Activated T-cell treated with anti-CD3 and anti-CD28 coated beads, Interleukin-2, amount 50 U/mL, for 24 hours (primary cell): Measurements from ENCODE around the gene LYL1.

Experiments used
- DNase-seq: peaks from one replicate; pipeline ENCODE4 v3.0.0-alpha.2; 2020
- H3K27ac Mint-ChIP-seq: 2 replicates; pipeline ENCODE4 v1.8.0; 2020; ENCODE audit warnings: mild to moderate bottlenecking, mixed read lengths
- H3K27me3 Mint-ChIP-seq: 2 replicates; pipeline ENCODE4 v1.8.0; 2020; ENCODE audit warnings: mixed read lengths
- H3K36me3 Mint-ChIP-seq: 2 replicates; pipeline ENCODE4 v1.8.0; 2020; ENCODE audit warnings: low read depth, mixed read lengths
- H3K4me1 Mint-ChIP-seq: 2 replicates; pipeline ENCODE4 v1.8.0; 2020; ENCODE audit warnings: low read depth, mixed read lengths
- H3K4me3 Mint-ChIP-seq: 2 replicates; pipeline ENCODE4 v1.8.0; 2020; ENCODE audit warnings: mild to moderate bottlenecking, moderate library complexity, mixed read lengths
- H3K9me3 Mint-ChIP-seq: 2 replicates; pipeline ENCODE4 v1.8.0; 2020; ENCODE audit warnings: mixed read lengths

Gene LYL1

DNA sequence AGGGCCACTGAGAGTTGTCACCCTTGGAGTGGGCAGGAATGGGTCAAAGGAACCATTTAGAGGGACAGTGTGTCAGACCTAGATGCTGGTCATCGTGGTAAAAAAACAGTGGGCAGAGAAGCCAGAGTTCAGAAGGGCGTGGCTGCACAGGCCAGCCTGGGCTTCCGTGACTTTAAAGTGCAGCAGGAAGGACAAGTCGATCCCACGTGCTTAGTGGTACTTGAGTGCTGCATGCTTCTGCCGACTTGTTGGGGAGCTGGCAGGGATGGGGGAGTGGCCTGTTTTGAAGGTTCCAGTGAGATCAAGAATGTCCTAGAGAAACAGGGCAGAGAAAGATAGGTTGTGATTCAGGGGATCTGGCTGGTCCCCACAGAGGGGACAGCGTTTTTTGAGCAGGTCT lies 17.0 kb downstream of the LYL1 start:
- no peak overlapping the region for H3K27ac Mint-ChIP-seq
- no peaks in the 10 kb centered on the region for H3K9me3 Mint-ChIP-seq
- no peak for DNase-seq
- H3K36me3 Mint-ChIP-seq, result no peaks in the 10 kb centered on the region
- H3K4me1 Mint-ChIP-seq, result no peaks in the 10 kb centered on the region
- H3K4me3 Mint-ChIP-seq, result no peak overlapping the region
- H3K27me3 Mint-ChIP-seq, result no peaks in the 10 kb centered on the region

DNA sequence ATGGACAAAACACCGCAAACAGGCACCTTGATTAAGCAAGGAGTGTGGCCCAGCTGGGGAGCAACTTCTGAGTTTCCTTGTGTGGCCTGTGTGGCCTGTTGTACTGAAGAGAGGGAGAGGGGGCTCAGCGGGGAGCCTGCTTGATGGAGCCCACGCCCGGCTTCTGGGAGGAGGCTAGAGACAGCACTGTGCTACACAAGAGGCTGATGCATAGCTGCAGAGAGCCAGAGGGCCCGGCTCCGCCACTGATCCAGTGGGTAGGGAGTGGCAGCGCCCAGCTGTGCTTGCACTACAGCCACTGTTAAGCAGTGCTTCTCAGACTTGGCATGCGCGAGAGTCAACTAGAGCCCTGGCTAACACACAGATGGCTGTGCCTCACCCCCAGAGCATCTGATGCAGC lies 19.0 kb downstream of the LYL1 start:
- peaks cover 2% of the 10 kb centered on the region for H3K4me1 Mint-ChIP-seq
- H3K27ac Mint-ChIP-seq, result no peak overlapping the region
- no peaks in the 10 kb centered on the region for H3K27me3 Mint-ChIP-seq
- DNase-seq, result no peak
- no peak overlapping the region for H3K4me3 Mint-ChIP-seq
- H3K36me3 Mint-ChIP-seq, result no peaks in the 10 kb centered on the region
- no peaks in the 10 kb centered on the region for H3K9me3 Mint-ChIP-seq

DNA sequence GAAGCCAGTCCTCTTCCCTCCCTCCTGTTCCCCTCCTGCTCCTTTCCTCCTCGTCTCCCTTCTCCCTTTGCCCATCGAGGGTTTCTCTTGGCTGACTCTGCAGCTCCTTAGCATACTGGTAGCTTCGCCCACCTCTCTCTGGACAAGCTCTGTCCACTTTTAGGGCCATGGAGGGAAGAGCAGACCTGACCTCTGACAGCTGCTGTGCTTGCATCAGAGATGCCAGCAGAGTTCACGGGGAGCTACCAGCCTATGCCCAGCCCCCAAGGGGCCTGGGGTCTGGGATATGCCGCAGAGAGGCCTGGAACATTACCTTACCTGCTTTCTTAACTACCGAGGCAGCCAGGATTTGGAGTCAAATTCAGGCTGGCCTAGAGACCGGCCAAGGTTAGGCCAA lies 19.7 kb downstream of the LYL1 start:
- DNase-seq, result no peak
- Mint-ChIP-seq H3K36me3 (no peaks in the 10 kb centered on the region), H3K27ac (no peak overlapping the region)

DNA sequence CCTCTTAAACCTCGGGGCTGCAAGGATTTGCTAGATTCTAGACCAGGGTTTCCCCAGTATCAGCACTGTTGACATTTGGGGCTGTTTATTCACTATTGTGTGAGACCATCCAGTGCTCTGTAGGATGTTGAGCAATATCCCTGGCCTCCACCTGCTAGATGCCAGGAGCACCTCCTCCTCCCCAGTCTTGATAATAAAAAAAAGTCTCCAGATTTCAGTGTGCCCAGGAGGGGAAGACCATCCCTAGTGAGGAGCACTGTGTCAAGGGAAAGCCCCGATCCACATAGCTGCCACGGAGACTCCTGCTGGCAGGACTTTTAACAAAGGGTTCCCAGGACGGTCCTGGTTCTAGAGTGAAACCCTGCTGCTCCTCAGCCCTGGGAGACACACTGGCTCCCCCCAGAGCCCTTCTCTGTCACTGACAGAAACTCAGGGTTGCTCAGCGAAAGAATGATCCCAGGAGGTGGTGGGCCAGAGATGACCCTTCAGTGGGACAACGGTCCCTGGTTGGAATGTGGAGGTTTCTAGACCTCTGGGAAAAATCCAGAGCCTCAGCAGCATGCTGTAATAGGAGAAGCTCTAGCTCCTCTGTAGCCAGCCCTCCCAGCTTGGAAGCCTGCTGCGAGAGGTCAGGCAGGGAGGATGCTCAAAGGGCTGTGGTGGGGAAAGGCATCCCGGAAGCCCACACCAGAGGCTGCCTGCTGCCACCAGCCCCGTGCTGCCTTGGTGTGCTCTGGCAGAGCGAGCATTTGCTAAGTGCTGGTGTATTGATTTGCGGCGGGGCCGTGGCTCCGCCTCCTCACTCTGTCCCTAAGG lies 20.3 kb downstream of the LYL1 start:
- peaks cover 2% of the 10 kb centered on the region for H3K4me1 Mint-ChIP-seq
- no peaks in the 10 kb centered on the region for H3K36me3 Mint-ChIP-seq
- no peak overlapping the region for H3K4me3 Mint-ChIP-seq
- H3K9me3 Mint-ChIP-seq, result no peaks in the 10 kb centered on the region
- no peak overlapping the region for H3K27ac Mint-ChIP-seq
- no peak for DNase-seq
- no peaks in the 10 kb centered on the region for H3K27me3 Mint-ChIP-seq

More for the DNA sequence above, 19.7 kb downstream of the LYL1 start:
- Mint-ChIP-seq H3K27me3 (no peaks in the 10 kb centered on the region), H3K9me3 (no peaks in the 10 kb centered on the region), H3K4me3 (no peak overlapping the region), H3K4me1 (peaks cover 2% of the 10 kb centered on the region)

DNA sequence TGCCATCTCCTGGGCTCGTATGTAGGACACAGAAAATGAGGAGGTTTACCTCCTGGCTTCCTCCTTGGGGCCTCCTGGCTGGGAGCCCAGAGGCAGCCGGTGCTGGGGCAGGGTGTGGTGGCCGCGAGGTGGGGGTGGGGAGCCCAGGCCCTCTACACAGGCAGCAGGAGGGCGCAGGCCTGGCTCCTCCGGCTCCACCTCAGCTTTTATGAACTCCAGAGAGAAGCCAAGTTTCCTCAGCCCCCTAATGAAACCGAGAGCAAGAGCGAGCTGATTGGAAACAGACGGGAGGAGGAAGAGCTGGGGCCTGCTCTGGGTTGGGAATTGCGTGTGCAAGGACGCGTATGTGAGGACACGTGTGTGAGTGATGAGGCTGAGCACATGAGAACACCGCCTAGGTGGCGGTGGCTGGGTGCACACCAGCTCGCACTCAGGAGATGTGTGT lies 23.1 kb downstream of the LYL1 start:
- no peaks in the 10 kb centered on the region for H3K36me3 Mint-ChIP-seq
- H3K27me3 Mint-ChIP-seq, result no peaks in the 10 kb centered on the region
- no peaks in the 10 kb centered on the region for H3K9me3 Mint-ChIP-seq
- H3K4me1 Mint-ChIP-seq, result peaks cover 2% of the 10 kb centered on the region
- H3K27ac Mint-ChIP-seq, result no peak overlapping the region
- no peak for DNase-seq
- no peak overlapping the region for H3K4me3 Mint-ChIP-seq

DNA sequence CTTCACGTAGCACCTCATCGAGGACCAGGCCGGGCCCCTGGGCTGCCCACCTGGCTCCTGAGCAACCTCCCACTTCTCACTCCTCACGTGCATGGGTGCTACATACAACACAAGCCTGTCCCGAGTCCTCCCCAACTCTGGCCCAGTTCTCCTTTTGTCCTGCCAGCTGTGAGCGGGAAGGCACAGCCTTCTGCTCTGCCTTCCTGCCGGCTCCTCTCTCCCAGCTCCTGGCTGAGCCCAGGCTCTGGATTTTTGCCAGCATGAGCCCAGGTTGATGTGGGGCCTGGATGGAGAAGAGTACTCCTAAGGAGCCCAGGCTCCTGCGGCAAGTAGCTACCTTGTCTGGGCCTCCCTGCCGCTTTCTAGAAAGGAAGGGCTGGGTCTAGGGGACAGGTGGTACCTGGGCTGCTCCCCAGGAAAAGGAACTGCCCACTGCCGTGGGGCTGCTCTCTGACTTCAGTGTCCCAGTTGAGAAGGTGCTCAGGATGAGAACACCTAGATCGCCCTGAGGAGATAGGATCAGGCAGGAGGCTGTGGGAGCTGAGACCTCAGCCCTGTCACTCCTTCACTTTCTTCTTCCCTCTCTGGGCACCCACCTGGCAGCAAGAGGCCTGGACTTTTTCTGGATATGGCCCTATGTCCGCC lies 23.6 kb downstream of the LYL1 start:
- Mint-ChIP-seq H3K9me3 (no peaks in the 10 kb centered on the region), H3K4me3 (no peak overlapping the region), H3K27ac (no peak overlapping the region), H3K4me1 (peaks cover 2% of the 10 kb centered on the region), H3K27me3 (no peaks in the 10 kb centered on the region), H3K36me3 (no peaks in the 10 kb centered on the region)
- no peak for DNase-seq

DNA sequence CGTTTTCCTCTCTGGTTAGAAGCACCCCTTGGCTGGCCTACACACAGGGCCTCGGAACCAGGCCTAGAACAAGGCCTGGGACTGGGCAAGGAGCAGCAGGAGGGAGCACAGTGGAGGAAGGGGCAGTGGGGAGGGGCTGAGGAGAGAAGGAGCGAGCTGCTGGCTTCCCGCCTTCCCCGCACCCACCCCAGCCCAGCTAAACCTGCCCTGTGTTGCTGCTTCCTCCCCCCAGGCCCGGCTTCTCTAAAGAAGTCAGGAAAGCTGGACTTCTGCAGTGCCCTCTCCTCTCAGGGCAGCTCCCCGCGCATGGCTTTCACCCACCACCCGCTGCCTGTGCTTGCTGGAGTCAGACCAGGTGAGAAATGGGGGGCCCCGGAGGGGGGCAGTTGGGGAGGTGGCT lies 24.3 kb downstream of the LYL1 start:
- peaks cover 2% of the 10 kb centered on the region for H3K4me1 Mint-ChIP-seq
- no peak for DNase-seq
- H3K36me3 Mint-ChIP-seq, result no peaks in the 10 kb centered on the region
- H3K9me3 Mint-ChIP-seq, result no peaks in the 10 kb centered on the region
- H3K27me3 Mint-ChIP-seq, result no peaks in the 10 kb centered on the region
- no peak overlapping the region for H3K4me3 Mint-ChIP-seq
- no peak overlapping the region for H3K27ac Mint-ChIP-seq

DNA sequence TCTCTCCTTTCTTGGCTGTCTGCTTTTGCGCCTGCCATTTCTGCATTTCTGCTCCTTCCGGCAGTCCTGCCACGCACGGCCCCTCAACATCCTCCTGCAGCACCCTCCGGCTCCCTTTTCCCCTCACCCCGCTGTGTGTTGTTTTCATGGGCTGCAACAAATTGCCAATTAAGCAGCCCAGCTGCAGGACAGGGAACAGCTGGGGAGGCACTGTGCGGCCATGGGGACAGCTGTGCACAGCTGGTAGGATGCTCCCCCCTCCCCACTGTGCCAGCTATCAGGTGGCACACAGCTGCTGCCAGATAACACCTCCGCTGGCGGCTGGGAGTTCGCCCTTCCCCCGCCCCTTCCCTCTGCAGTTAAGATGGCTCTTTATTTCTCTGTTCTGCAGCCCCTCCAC lies 25.4 kb downstream of the LYL1 start:
- Mint-ChIP-seq H3K27ac (no peak overlapping the region), H3K27me3 (no peaks in the 10 kb centered on the region), H3K9me3 (no peaks in the 10 kb centered on the region), H3K4me3 (no peak overlapping the region), H3K4me1 (peaks cover 2% of the 10 kb centered on the region), H3K36me3 (no peaks in the 10 kb centered on the region)
- no peak for DNase-seq

DNA sequence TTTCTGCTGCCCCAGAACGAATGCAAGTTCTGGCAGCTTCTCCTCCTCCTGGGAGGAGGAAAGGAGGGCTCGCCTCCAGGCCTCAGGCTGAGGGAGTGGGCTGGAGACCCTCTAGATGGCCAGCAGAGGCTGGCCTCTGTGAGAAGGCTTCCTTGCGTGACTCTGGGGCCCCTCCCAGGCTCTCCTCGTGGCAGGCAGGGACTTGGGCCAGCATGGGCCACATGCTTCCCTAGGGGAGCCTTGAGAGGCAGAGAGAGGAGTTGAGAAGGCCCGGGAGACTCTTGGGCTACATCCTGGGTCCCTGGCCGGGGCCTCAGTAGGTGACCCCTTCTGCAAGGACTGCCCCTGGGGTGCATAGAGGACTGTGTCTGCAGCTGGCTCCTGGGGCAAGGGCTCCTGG lies 25.9 kb downstream of the LYL1 start:
- Mint-ChIP-seq H3K27me3 (no peaks in the 10 kb centered on the region), H3K4me3 (no peak overlapping the region), H3K4me1 (peaks cover 2% of the 10 kb centered on the region), H3K9me3 (no peaks in the 10 kb centered on the region), H3K27ac (no peak overlapping the region), H3K36me3 (no peaks in the 10 kb centered on the region)
- DNase-seq, result no peak

DNA sequence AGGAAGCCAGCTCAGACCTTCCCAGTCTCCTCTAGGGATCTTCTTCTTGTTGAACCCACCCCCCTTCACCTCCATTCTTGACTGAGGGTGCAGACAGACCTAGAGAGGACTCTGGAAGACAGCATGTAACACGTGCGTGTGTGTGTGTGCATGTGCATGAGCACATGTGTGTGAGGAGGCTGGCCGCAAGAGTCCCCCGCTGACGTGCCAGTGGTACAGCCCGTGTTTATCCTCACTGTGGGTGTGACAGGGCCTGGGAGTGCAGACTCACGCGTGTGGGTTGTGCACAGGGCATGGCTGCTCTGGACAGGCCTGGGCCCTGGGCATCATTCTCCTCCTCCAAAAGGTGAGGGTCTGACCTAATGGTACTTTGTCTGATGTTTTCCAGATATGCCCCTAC lies 26.3 kb downstream of the LYL1 start:
- no peak overlapping the region for H3K27ac Mint-ChIP-seq
- DNase-seq, result no peak
- H3K4me1 Mint-ChIP-seq, result peaks cover 2% of the 10 kb centered on the region
- no peak overlapping the region for H3K4me3 Mint-ChIP-seq
- H3K36me3 Mint-ChIP-seq, result no peaks in the 10 kb centered on the region
- H3K27me3 Mint-ChIP-seq, result no peaks in the 10 kb centered on the region
- H3K9me3 Mint-ChIP-seq, result no peaks in the 10 kb centered on the region

DNA sequence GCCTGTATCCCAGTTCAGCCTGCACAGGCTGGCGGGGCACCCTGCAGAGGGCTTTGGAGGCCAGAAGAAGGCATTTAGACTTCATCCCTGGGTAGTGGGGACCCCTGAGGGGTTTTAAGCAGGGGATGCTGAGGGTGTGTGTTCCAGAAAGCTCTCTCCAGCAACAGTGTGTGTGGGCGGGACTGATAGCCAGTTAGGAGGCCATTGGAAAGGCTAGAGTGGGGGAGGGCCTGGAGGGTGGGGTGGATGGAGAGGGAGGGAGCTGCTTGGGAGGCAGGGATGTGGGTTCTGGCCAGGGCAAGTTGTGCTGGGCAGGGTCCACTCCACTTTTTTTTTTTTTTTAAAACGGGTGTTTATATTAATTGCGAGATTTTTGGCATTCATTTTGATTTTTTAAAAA lies 28.3 kb downstream of the LYL1 start:
- H3K4me3 Mint-ChIP-seq, result no peak overlapping the region
- H3K36me3 Mint-ChIP-seq, result no peaks in the 10 kb centered on the region
- peaks cover 2% of the 10 kb centered on the region for H3K4me1 Mint-ChIP-seq
- H3K9me3 Mint-ChIP-seq, result no peaks in the 10 kb centered on the region
- no peak overlapping the region for H3K27ac Mint-ChIP-seq
- H3K27me3 Mint-ChIP-seq, result no peaks in the 10 kb centered on the region
- DNase-seq, result no peak

DNA sequence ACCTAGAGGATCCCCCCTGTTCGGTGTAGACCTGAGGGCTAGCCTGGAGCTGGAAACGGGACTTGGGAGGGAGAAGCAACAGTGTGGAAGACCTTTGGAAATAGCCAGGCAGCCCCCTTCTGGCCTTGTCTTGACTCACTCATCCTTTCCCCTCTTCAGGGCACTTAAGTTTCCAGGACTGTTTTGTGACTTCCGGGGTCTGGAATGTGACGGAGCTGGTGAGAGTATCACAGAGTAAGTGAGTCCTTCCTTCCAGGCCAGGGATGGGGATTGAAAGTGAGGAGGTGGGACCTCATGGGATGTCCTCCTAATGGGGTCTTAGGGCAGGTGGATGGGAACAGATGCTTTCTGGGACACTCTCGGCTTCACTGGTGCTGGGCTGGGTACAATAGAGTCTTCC lies 29.4 kb downstream of the LYL1 start:
- H3K27ac Mint-ChIP-seq, result no peak overlapping the region
- no peaks in the 10 kb centered on the region for H3K4me1 Mint-ChIP-seq
- no peak overlapping the region for H3K4me3 Mint-ChIP-seq
- no peaks in the 10 kb centered on the region for H3K27me3 Mint-ChIP-seq
- no peaks in the 10 kb centered on the region for H3K9me3 Mint-ChIP-seq
- DNase-seq, result no peak
- H3K36me3 Mint-ChIP-seq, result no peaks in the 10 kb centered on the region

DNA sequence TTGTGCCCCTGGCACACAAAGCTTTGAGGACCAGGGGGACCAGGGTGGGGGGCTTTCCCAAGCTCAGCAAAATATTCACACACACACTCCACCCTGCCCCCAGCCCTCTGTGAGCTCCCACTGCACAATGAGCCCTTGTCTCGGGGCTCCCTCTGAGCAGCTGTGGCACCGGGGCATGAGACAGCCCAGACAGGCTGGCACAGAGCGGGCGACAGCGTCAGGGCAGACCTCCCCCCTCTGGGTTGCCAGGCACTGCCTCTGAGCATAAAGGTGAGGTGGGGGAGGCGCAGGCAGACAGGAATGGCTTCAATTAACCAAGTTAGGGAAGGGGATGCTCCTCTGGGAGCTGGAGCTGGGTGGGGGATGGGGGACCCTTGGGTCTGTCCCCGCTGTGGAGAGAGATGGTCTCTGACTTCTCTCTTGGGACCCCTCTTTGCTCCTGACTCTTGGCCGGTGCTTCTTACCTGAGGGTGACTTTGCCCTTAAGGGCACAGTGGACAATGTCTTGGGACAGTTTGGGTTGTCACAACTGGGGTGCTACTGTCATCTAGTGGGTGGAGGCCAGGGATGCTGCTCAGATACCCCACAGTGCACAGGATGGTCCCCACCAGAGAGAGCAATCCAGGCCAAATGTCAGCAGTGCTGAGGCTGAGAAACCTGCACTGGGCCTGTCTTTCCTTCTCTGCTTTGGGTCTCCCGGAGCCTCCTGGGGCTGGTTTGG lies 30.3 kb downstream of the LYL1 start:
- Mint-ChIP-seq H3K4me3 (no peak overlapping the region), H3K27me3 (no peaks in the 10 kb centered on the region), H3K36me3 (no peaks in the 10 kb centered on the region), H3K27ac (no peak overlapping the region), H3K9me3 (no peaks in the 10 kb centered on the region), H3K4me1 (no peaks in the 10 kb centered on the region)
- no peak for DNase-seq

DNA sequence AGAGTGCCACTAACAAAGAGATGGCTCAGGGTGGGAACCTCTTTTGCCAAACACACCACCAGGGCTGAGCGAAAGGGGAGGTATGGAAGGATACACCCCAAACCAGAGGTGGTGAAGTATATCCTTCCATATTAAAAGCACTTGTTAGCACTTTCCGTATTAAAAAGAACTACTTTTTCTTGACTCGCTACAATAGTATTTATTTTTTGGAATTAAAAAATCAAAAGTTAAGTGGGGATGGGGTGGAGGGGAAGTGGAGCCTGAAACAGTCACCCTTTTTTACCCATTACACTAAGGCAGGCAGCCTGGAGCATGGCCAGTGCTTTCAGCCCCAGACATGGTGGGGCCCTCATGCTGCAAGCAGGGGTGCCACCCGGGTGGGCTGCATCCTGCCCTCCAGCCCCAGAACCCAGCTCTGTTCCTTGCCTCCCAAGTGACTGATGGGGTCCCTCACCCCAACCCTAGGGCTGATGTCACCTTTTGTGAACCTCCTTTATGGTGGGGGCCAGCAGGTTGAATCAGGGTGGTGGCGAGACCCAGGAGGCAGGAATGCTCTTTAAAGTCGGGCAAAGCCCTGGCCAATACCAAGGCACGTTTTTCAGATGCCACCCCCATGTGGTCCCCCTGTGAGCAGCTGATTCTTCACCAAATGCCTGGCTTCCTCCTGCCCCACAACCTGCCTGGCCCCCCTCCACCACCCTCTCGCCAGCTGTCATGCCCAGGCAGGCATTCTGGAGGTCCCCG lies 31.0 kb downstream of the LYL1 start:
- H3K4me1 Mint-ChIP-seq, result no peaks in the 10 kb centered on the region
- no peaks in the 10 kb centered on the region for H3K27me3 Mint-ChIP-seq
- H3K9me3 Mint-ChIP-seq, result no peaks in the 10 kb centered on the region
- H3K27ac Mint-ChIP-seq, result no peak overlapping the region
- H3K36me3 Mint-ChIP-seq, result no peaks in the 10 kb centered on the region
- no peak overlapping the region for H3K4me3 Mint-ChIP-seq
- DNase-seq, result no peak
